B cell (primary cell): Measurements from ENCODE around the gene SLC5A10. TPM values are rescaled to one million over a fixed set of nuclear protein-coding genes. Genes with fewer than 3 reads are reported as not detected.
"Not testable (repeated sequence)": the region's sequence is repeated elsewhere in the genome, so short reads cannot be mapped to it uniquely, and the experiment has no call there.

ENCODE experiments used
- ATAC-seq: fragments of 200-7000 bp; cut with Tn5 transposase; one replicate; pipeline ENCODE4 v1.10.0; 2021; ENCODE audit warnings: low read depth, mild to moderate bottlenecking, moderate number of reproducible peaks, moderate library complexity
- CTCF ChIA-PET: fragments of 350-600 bp; sonication (Branson Sonifier 250); formaldehyde crosslinking; loops from one replicate; lab custom pipeline; 2021; ENCODE audit warnings: antibody characterized with exemption, inconsistent platforms; lab: Charles Lee
- POLR2A ChIA-PET: fragments of 350-600 bp; sonication (Branson Sonifier 250); formaldehyde crosslinking; loops from one replicate; lab custom pipeline; 2021; ENCODE audit warnings: antibody characterized with exemption; lab: Charles Lee
- DNase-seq: peaks from one replicate; pipeline ENCODE4 v3.0.0; 2013
- H2AFZ ChIP-seq: 2 replicates; pipeline ENCODE4 v1.6.1; 2012; ENCODE audit warnings: mild to moderate bottlenecking, low read depth, low read length; ENCODE audit not compliant: insufficient read depth, poor library complexity, severe bottlenecking
- H3K27ac ChIP-seq, 2 donors: 1 replicate in 1 of 2; 2 replicates in 1 of 2; pipeline ENCODE4 v1.5.1; 2012 to 2013; ENCODE audit warnings: low read length in 2 of 2, mild to moderate bottlenecking in 2 of 2, moderate library complexity in 1 of 2
- H3K27me3 ChIP-seq, 4 experiments: fragments of 200-600 bp in 1 of 4; sonication (generic) in 1 of 4; replicated peaks in 1 of 4; 1 replicate in 2 of 4; 2 replicates in 2 of 4; pipeline versions ENCODE4 v1.6.1 to v1.7.0; 2013 to 2016; ENCODE audit warnings: low read length in 3 of 4, mild to moderate bottlenecking in 2 of 4, mixed read lengths in 1 of 4, moderate library complexity in 1 of 4; ENCODE audit not compliant: insufficient read depth in 4 of 4, control insufficient read depth in 3 of 4; ENCODE audit errors: control extremely low read depth in 1 of 4
- H3K36me3 ChIP-seq, 2 experiments: replicated peaks in 1 of 2; 1 replicate in 1 of 2; 2 replicates in 1 of 2; pipeline versions ENCODE4 v1.6.1 to v1.7.1; 2013; ENCODE audit warnings: low read length in 1 of 2; ENCODE audit not compliant: insufficient read depth in 2 of 2, control insufficient read depth in 1 of 2; ENCODE audit errors: control extremely low read depth in 1 of 2, extremely low read depth in 1 of 2
- H3K4me1 ChIP-seq, 2 donors: fragments of 200-600 bp in 1 of 2; sonication (generic) in 1 of 2; 1 replicate in 1 of 2; 2 replicates in 1 of 2; pipeline versions ENCODE4 v1.5.1 to v1.6.1; 2013 to 2017; ENCODE audit warnings: low read length in 2 of 2; ENCODE audit not compliant: control insufficient read depth in 2 of 2, insufficient read depth in 2 of 2
- H3K4me2 ChIP-seq: replicated peaks from 2 replicates; pipeline ENCODE3; 2012; ENCODE audit warnings: mild to moderate bottlenecking, low read depth, low read length; ENCODE audit not compliant: poor library complexity, severe bottlenecking
- H3K4me3 ChIP-seq, 5 experiments: fragments of 200-600 bp in 1 of 5; sonication (generic) in 1 of 5; 1 replicate in 3 of 5; 2 replicates in 2 of 5; pipeline versions ENCODE4 v1.5.1 to v1.7.0; 2011 to 2016; ENCODE audit warnings: low read length in 4 of 5, mild to moderate bottlenecking in 4 of 5, low read depth in 2 of 5, control low read depth in 1 of 5, moderate library complexity in 1 of 5; ENCODE audit not compliant: insufficient read depth in 1 of 5; ENCODE audit errors: control extremely low read depth in 1 of 5, extremely low read depth in 1 of 5
- H3K79me2 ChIP-seq: fragments of 200-600 bp; sonication (generic); one replicate; pipeline ENCODE4 v1.6.0; 2016; ENCODE audit warnings: low read length; ENCODE audit not compliant: control insufficient read depth, insufficient read depth
- H3K9ac ChIP-seq: fragments of 200-600 bp; sonication (generic); 2 replicates; pipeline ENCODE4 v1.6.1; 2017; ENCODE audit warnings: mild to moderate bottlenecking, low read length, moderate library complexity
- H3K9me3 ChIP-seq, 3 donors: one replicate each; pipeline versions ENCODE4 v1.6.1 to v1.7.1; 2013; ENCODE audit warnings: low read length in 2 of 3; ENCODE audit not compliant: control insufficient read depth in 2 of 3, insufficient read depth in 1 of 3; ENCODE audit errors: control extremely low read depth in 1 of 3
- H4K20me1 ChIP-seq: 2 replicates; pipeline ENCODE4 v1.6.0; 2012; ENCODE audit warnings: mild to moderate bottlenecking, low read length; ENCODE audit not compliant: insufficient read depth, control insufficient read depth, poor library complexity, severe bottlenecking
- H3K27ac Mint-ChIP-seq: one replicate; pipeline ENCODE4 v1.8.0; 2021; ENCODE audit warnings: mixed read lengths
- H3K27me3 Mint-ChIP-seq: one replicate; pipeline ENCODE4 v1.8.0; 2021; ENCODE audit warnings: mixed read lengths
- H3K4me1 Mint-ChIP-seq: one replicate; pipeline ENCODE4 v1.8.0; 2021; ENCODE audit warnings: mixed read lengths
- H3K4me3 Mint-ChIP-seq: one replicate; pipeline ENCODE4 v1.8.0; 2021; ENCODE audit warnings: mixed read lengths
- H3K9me3 Mint-ChIP-seq: one replicate; pipeline ENCODE4 v1.8.0; 2022; ENCODE audit warnings: mixed read lengths; ENCODE audit not compliant: insufficient read depth
- WGBS: methylation state at CpG from one replicate; pipeline ENCODE4 v1.1.5; 2013; ENCODE audit warnings: missing lambda C conversion rate; ENCODE audit not compliant: insufficient coverage; 5-methylcytosine and 5-hydroxymethylcytosine counted together
- intact Hi-C: fragments of 100-400 bp; cut with micrococcal nuclease; formaldehyde crosslinking; loops from one replicate; pipeline ENCODE4 v1.10.0; 2022
- polyA plus RNA-seq: library from polyadenylated mRNA; depleted of rRNA; stranded (reverse); fragments of >200 nt; gene quantifications from 2 replicates; pipeline ENCODE4 v1.2.3, GENCODE V29; 2012
- total RNA-seq, 2 donors: library from RNA; stranded (reverse); fragments of 120-200 nt in 1 of 2; gene quantifications; 1 replicate in 1 of 2; 2 replicates in 1 of 2; pipeline versions ENCODE4 v1.2.3 to v1.2.4, GENCODE V29; 2013 to 2022

Gene SLC5A10
- total and polyA plus RNA-seq, 2 donors (not counting 1 experiment from before 2014, with no cell fraction given), result not detected

DNA sequence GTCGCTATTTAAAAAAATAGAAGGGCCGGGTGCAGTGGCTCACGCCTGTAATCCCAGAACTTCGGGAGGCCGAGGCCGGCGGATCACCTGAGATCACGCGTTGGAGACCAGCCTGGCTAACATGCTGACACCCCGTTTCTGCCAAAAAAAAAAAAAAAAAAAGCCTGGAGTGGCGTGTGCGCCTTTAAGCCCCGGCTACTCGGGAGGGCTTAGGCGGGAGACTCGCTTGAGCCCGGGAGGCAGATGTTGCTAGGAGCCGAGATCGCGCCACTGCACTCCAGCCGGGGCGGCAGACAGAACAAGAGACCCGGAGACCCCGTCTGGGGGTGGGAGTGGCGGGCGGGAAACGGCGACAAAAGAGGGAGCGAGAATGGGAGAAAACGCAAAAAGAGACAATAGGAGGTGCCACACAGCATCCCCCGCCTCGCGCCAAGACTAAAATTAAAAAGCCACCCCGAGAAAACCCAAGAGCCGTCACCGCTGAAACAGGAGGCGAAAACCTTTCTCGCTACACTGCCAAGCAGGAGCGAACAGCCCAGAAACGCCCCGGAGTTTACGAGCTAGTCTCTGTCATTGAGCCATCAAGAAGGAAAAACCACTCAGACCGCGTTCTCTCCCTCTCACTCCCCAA, 111.5 kb downstream of the SLC5A10 start:
- H3K9me3 ChIP-seq, H3K9ac ChIP-seq, H2AFZ ChIP-seq, H3K4me1 ChIP-seq, H3K4me1 Mint-ChIP-seq, H3K27me3 Mint-ChIP-seq, H3K27me3 ChIP-seq, intact Hi-C loops, H3K36me3 ChIP-seq, H3K27ac ChIP-seq, H3K9me3 Mint-ChIP-seq, H4K20me1 ChIP-seq, DNase-seq, H3K79me2 ChIP-seq: not testable (repeated sequence)
- no CpG with 5 or more reads among the region's 44 CpGs for WGBS
- Histone ChIP-seq H3K4me2 (peak overlapping the region; percentile 43), H3K4me3 (peak overlapping the region in 1 of 5 experiments; percentile 26)
- CTCF ChIA-PET, result interaction anchor here (0.6 kb wide), 1 partner anchor 1031 kb away, joined by 4 read pairs; no protein-coding TSS in a partner anchor
- POLR2A ChIA-PET, result interaction anchor here (0.6 kb wide), 1 partner anchor 205 kb away, joined by 3 read pairs; no protein-coding TSS in a partner anchor
- peak; percentile 44 for ATAC-seq
- Mint-ChIP-seq H3K27ac (peak overlapping the region; percentile 91), H3K4me3 (peak overlapping the region; percentile 77)

DNA sequence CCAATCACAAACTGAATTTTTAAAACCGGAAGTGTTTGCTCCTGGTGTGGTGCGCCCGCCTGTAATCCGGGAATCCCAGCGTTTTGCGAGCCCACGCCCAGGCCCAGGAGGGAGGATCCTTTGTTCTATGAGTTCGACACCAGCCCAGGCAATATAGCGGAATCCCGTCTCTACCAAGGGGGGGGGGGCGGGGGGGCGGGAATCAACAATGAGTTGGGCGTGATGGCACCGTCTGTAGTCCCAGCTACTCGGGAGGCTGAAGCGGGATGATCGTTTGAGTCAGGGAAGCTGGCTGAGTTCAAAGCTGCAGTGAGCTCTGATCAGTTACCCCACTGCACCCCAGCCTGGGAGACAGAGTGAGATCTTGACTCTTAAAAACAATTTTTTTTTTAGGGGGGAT, 112.4 kb downstream of the SLC5A10 start:
- WGBS, result no CpG with 5 or more reads among the region's 17 CpGs
- H3K36me3 ChIP-seq, H3K4me2 ChIP-seq, H4K20me1 ChIP-seq, H2AFZ ChIP-seq, H3K4me1 Mint-ChIP-seq, H3K9me3 ChIP-seq, H3K9ac ChIP-seq, H3K27ac ChIP-seq, H3K9me3 Mint-ChIP-seq, H3K79me2 ChIP-seq, ATAC-seq, intact Hi-C loops, H3K27me3 Mint-ChIP-seq, H3K4me1 ChIP-seq, H3K27me3 ChIP-seq: not testable (repeated sequence)
- POLR2A ChIA-PET, result interaction anchor here (0.5 to 0.6 kb wide), 2 partner anchors 206 to 700 kb away, joined by 3 to 4 read pairs; no protein-coding TSS in a partner anchor
- Mint-ChIP-seq H3K4me3 (peak overlapping the region; percentile 61), H3K27ac (peak overlapping the region; percentile 59)
- peak; percentile 22 for DNase-seq
- CTCF ChIA-PET, result interaction anchor here (0.6 kb wide), 1 partner anchor 1032 kb away, joined by 4 read pairs; no protein-coding TSS in a partner anchor
- peak overlapping the region in 1 of 5 experiments; percentile 35 for H3K4me3 ChIP-seq

DNA sequence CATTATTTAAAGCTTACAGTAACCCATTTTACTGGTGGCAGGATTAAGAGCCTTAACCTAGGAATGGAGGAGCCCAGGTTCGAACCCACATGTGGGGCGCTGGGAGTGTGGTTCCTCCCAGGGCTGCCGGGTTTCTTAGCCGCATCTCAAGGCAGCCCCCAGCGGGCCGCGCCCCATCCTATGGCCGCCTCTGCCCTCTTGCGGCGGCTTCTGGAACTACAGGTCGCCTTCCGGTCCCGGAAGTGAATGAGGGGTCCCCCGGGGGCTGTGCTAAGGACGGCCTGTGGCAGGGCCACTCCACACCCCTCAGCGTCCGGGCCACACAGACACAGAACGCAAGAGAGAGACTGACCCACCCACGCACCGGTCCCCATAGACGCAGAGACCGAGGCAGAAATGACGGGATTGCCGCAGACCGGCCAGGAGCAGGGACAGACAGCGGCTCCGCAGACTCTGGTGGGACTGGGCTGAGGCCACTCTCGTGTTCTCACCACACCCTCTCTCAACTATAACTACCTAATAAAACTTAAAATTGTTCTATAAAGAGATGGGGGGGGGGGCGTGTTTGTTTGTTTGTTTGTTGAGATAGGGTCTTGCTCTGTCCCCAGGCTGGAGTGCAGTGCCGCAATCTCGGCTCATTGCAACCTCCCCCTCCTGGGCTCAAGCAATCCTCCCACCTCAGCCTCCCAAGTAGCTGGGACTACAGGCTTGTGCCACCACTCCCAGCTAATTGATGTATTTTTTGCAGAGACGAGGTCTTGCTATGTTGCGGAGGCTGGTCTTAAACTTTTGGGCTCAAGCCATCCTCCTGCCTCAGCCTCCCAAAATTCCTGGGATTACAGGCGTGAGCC, 118.6 kb downstream of the SLC5A10 start:
- intact Hi-C loops, H3K4me2 ChIP-seq, H3K4me3 Mint-ChIP-seq, H3K27ac Mint-ChIP-seq, H3K79me2 ChIP-seq, H3K27me3 ChIP-seq, H4K20me1 ChIP-seq, CTCF ChIA-PET, H3K4me1 ChIP-seq, DNase-seq, H3K36me3 ChIP-seq, H3K9me3 ChIP-seq, H3K9me3 Mint-ChIP-seq, H2AFZ ChIP-seq, H3K9ac ChIP-seq, POLR2A ChIA-PET, H3K27me3 Mint-ChIP-seq, H3K4me3 ChIP-seq, H3K4me1 Mint-ChIP-seq, H3K27ac ChIP-seq: not testable (repeated sequence)
- peak; percentile 99 for ATAC-seq
- WGBS, result no CpG with 5 or more reads among the region's 34 CpGs
